HG02571 (cell line): ENCODE results near the gene EXD3.
A peak's percentile ranks its signal among the peaks of the same experiment; 100 is the strongest.

ENCODE experiments used
- ATAC-seq: cut with Tn5 transposase; IDR thresholded peaks from one replicate; pipeline ENCODE4 v1.9.1; 2021; ENCODE audit warnings: mild to moderate bottlenecking, moderate library complexity; ENCODE audit not compliant: unreplicated experiment

The EXD3 gene

DNA sequence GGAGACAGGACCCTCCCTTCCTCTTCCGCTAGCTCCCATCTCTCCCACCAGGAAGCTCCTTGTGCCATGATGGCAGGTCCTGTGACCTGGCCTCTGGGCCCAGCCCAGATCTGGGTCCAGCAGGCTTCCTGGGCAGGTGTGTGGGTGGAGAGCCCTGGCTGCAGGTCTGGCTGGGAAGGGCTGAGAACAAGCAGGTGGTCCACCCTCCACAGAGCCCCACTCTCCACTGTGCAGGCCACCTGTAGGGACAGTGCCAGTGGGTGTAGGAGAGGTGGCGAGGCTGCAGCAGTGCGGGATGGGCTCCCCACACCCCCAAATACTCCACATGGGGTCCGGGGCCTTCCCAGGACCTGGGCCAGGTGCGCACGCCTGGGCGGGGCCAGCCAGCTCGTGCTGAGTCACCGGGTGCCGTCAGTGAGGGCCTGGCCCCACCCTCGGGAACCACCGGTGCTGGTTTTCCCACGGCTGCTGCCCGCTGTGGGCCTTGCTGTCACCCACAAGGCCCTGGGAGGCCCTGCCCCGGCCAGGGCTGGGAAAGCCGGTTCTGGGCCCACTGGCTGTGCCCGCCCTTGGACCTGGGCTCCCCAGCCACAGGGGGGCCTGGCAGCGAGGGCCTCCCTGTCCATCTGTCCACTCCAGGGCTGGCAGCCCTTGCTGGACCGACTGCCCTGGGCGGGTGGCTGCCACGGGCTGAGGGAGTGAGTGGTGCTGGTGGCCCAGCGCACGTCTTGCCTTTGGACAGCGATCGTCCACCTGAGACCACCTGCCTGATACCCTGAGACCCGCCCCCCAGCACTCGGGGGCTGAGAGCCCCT, 111.6 kb downstream of the EXD3 start:
- no peak for ATAC-seq

DNA sequence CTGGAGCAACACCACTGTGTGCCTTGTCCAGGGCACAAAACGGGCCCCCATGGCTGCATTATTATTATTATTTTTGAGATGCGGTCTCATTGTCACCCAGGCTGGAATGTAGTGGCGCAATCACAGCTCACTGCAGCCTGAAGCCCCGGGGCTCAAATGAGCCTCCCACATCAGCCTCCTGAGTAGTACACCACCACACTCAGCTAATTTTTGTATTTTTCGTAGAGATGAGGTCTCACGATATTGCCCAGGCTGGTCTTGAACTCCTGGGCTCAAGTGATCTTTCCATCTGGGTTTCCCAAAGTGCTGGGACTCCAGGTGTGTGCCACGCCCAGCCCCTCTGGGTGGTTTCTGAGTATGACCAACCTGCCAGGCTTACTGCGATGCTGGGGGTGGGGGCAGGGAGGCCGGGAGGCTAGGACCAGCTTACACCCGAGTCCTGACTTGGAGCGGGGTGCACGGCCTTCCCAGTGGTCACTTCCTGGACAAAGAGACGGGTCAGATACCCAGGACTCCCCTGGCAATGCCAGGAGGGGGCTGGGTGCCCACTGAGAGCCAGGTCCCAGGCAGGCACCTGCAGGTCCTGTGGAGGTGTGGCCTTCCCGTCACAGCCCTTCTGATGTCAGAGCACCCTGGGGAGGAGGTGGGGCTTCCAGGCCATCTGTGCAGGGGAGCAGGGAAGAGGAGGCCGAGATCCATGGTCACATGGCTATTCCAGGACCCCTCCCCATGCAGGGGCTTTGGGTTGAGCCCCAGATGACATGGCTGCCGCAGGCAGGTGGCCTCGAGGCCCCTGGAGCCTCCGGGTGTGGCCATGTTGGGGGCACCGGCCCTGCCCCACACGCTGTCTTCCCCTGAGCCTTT, 112.5 kb downstream of the EXD3 start:
- no peak for ATAC-seq

DNA sequence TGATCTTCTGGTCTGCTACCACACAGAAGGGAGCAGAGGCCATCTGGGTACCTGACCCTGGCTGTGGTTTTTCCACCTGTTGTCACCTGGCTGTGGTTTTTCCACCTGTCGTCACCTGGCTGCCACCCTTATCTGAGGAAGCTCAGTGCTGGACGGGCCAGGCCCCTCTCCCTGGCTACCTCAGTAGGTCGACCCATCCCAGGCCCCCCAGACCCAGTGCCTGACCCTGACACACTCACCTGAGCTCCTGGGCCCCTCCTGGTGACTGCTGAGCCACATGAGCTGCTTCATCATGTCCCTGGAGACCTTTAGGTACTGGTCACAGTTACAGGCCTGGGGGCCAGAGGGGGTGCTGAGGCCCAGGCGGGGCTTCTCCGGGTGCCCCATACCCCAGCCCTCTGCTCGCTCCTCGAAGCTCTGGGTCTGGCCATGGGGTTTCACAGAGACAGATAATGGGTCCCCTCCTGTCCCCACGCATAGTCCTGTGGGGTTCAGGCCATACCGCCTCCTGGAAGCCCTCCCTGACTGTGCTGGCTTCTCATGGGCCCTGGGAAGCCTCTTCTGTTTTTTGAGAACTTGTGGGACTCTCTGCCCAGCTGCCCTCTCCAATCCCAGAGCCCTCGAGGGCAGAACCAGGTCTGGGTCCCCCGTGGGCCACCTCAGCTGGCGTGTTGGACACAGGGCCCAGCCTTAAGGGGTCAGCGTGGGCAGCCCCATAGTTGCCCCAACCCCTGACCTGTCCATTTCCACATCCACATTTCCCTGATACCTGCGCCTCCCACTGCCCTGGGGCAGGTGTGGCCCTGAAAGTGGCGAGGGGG, 113.4 kb downstream of the EXD3 start:
- ATAC-seq, result no peak

DNA sequence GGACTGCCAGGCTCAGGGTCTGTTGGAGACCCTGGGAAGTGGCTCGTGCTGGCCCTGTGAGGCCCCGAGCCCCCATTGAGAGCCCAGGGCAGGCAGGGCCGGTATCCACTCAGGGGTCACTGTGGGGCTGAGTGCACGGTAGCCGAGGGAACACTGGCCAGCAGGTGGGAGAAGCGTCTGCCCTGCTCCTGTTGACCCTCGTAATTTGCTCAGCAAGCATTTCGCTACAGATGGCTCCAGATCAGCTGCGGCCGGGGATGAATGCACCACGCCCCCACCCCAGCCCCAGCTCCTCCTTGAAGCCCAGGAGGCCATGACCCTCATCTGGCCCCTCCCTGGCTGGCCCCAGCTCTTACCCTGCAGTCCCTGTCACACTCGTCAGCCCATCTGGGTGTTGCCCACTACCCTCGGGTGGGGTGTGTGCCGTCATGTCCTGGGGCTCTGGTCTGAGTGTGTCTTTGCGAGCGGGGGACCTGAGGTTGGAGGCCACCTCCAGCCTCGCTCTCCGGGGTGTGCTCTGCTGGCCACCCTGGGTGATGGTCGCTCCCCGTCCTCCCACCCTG, 114.8 kb downstream of the EXD3 start:
- no peak for ATAC-seq

DNA sequence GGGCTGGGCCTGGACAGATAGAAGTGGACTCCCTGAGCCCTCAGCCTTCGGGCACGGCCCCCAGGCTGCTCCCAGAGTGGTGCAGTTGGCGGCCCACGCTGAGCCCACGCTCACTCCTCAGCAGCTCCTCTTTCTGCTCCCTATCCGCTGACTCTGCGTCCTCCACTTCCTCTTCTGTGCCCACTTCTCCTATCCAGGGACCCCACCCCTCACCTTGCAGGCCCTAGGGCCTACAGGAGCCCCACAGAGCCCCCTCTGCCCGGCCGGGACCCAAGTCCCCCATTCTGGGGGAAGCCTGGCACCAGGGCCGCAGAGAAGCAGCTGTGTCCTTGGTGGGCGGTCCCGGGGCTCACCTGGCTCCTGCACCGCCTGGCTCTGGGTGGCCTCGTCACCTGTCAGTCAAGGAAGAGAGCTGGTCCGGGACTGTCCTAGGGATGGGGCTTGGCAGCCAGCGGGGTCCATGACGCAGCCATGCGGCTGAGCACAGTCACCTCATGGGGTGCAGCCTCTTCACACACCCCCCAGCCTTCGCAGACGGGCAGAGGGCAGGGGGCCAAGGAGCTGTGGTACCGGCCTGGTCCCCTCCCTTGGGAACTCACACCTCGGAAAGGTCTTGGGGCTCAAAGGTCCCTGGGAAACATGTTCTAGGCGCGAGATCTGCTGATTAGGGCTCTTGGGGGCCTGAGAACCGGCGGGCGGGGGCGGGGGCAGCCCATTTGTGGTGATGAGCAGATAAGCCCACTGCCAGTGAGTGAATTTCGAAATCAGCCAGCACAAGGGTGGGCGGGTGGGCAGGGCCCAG, 115.5 kb downstream of the EXD3 start:
- ATAC-seq, result no peak

DNA sequence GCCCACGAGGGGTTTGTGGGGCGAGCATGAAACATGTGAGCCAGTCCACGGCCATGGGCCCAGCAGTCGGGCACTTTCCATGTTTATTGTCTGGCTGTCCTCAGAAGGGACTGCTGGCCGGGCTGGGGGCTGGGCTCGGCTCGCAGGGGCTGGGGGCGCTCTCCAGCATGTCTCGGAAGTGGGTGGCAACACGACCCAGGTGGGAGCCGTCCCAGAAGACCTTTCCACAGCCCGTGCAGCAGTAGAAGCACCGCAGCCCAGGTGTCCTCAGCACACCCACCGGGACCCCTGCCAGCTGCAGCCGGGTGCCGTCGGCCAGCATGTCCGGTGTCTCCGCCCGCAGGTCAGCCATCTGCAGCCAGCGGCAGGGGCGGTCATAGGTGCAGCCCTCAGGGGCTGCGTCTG, 116.1 kb downstream of the EXD3 start:
- no peak for ATAC-seq

DNA sequence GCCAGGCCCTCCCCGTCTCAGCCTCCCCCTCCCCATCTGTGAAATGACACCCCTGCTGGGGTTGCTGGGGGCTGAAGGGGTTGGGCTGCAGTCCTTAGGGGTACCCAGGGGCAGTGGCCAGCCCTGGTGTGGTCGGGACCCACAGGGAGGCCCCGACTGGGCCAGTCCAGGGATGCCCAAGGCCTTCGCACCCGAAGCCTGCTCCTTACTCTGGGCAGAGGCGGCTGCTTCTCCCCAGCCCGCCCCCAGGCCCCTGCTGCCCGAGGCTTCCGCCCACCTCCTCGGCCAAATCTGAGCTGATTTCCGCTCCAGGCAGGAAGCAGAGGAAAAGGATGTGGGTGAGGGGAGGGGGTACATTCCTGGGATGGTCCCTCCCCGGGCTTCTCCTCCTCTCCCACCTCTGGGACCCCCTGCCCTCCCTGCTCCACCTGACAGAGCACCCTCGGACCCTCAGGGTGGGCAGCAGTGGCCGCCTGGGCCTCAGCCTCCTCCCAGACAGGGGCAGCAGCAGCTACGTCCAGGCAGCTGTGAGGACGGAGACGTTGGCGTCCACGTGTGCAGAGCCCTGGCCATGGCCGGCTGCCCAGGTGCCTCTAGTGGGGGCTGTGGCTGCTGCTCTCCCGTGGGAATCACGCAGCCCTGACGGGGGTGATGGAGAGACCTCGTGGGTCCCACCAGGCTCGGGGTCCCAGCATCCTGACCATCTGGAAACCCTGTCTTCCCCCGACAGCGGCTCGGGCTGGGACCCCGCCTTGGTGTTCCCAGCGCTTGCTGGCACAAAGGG, 116.7 kb downstream of the EXD3 start:
- ATAC-seq, result no peak

DNA sequence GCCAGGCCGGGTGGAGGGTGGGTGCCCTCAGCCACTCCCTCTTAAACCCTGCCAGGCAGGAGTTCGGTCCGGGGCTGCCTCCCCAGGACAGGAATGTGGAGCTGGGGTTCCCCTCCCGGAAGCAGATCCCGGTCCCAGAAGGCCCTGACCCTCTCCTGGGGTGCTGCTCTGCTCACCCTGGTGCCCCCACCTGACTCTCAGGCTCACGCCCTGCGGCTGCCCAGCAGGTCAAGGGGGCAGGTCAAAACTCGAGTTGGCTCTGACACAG, 117.2 kb downstream of the EXD3 start:
- no peak for ATAC-seq

DNA sequence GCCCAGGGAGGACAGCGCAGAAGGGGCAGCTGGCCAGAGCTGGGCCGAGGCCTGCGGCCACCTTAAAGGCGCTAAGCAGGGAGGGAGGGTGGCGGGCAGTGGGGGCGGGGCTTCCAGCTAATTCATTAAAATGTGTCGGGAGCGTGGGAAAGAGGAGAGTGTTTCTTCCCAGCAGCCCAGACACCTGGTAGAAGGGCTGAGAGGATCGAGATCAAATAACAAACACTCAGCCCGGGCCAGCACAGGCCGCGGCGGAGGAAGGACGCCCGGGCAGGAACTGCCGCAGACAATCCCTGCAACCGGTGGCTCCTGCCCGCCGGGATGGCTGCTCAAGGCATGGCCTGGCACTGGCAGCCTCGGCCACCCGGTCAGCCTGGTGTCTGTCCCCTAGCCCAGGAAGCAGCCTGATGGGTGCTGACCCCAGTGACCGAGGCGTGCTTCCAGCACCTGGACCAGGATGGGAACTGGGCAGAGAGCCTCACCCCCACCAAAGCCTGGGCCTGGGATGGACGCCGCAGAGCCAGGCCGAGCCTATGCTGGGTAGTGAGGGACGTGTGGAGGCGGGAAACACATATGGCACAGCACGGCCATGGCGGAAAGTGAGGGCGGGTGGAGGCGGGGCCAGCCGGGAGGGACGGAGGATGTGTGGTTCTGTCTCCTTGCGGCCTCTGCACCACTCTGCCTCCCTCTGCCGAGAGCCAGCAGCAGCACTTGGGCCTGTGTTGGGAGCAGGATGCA, 117.7 kb downstream of the EXD3 start:
- ATAC-seq, result no peak

DNA sequence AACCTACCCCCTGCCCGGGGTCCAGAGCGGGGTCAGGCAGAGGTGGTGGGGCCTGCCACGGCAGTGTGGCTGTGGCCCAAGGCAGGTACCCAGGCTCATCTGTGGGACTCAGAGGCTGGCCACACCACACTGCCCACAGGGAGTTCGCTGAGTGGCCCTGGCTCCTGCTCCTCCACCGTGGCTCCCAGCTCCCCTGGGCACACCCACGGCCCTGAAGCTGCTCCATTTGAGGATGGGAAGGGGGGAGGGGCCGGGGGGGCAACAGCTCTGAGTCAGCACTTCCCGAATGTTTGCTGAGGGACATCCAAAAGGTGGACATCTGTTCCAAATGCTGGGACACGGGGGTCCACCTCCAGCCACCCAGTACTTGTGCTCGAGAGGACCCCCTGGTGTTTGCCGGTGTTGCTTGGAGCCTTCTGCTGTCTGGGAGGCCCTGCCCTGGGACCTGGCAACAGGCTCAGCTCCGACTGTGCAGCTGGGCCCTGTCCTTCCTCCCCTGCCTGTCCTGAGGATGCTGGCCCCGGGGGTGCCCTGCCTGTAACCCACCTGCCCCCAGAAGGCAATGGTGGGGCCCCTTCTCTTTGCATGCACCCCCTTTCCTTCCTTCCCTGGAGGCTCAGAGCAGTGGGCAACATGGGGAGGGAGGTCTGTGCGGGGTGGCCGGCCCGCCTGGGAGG, 118.4 kb downstream of the EXD3 start:
- no peak for ATAC-seq

DNA sequence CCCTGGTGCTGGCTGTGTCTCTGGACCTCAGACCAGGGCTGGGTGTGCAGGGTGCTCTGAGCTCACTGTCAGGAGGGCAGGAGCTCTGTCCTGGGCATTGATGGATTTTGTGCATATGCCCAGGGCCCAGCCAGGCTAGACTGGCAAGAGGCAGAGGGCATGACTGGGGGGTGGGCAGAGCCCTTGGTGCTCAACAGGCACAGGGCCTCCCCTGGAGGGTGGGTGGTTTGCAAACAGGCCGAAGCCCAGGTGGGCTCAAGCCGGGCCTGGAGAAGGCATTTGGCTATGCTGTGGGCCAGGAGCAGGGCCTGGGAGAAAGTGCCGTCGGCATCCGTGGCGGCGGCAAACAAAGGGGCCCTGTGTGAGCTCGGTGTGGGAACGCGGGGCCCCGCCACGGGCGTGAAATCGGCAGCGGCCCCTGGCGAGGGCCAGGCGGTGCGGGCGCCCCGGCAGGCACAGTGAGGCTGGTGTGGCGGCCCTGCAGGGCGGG, 119.0 kb downstream of the EXD3 start:
- ATAC-seq, result no peak

DNA sequence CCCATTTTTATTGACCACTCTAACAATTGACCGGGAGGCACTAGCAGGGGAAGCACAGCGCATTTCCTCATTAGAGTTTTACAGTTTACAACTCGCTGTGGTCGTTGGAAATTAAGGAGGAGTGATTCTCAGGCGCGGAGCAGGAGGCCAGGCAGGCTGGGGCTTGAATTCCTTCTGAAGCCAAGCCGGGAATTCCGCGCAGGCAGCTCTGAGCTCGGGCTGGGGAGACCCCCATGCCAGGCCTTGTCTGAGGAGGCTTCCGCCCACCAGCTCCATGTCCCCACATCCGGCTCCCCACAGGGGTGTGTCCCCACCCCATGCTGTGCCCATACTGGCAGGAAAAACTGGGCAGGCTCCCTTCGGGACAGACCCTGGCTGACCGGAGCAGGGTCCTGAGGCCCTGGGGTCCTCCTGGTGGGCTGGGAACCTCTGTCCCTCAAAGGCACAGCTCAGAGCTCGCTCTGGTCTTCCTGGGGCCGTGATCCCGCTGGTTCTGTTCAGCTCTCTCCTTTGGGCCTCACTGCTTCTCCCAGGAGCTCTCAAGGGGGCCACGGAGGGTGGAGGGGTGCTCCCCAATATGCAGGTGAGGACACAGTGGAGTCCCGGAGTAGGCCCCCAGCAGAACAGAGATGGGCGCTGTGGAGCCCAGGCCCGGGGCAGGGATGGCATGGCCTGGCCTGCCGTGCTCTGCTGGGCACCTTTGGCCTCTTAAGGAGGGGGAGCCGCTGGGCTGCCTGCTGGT, 119.6 kb downstream of the EXD3 start:
- ATAC-seq, result no peak

DNA sequence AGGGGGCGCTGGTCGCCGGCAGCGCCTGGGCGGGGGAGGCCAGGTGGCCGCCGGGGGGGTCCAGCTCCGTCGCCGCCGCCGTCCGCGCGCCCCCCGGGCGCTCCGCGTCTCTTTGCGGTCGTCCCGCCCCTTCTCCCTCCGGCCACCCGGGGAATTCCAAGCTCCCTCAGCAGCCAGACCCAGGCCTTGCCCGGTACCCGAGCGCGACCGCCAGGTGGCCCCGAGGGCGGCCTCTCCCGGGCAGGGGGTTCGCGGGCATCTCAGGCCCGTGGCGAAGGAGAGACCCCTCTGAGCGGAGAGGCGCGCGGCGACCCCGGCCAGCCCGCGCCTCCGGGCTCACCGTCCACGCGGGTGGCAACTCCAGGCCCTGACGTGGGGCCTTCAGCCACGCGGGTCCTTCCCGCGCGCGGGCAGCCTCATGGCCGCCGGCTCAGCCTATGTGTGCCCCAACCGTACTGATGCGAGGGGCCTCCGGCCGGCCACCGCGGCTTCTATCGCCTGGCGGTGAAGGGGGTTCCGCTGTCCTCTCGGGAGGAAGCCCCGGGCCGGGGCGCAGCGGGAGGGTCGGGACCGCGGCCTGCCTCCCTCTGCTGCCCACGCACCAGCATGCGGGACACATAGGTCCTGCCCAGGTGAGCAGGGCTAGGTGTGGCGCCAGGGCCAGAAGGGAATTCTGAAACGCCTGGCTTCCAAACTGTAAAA, 120.4 kb downstream of the EXD3 start:
- peak; percentile 41 for ATAC-seq

DNA sequence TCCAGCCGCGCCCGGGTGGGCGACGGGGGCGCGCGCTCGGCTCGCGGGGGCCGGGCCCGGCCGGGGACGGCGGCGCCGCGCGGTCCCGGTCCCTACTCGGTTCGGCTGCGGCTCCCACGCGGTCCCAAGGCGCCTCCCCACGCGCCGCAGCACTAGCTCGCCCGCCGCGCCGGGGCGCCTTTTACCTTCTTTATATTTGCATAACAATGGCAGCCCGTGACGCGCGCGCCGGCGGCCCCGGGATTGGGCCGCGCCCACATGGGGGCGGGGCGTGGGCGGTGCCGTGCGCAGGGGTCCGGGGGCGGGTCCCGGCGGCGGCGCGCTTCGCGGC, 120.9 kb downstream of the EXD3 start, which contains the start of gene NRARP:
Gene NRARP, minus strand, starts transcription at position 154 of the 331 bp plus-strand sequence. CDS start 343 bp downstream, outside the sequence.
- peak; percentile 69 for ATAC-seq

DNA sequence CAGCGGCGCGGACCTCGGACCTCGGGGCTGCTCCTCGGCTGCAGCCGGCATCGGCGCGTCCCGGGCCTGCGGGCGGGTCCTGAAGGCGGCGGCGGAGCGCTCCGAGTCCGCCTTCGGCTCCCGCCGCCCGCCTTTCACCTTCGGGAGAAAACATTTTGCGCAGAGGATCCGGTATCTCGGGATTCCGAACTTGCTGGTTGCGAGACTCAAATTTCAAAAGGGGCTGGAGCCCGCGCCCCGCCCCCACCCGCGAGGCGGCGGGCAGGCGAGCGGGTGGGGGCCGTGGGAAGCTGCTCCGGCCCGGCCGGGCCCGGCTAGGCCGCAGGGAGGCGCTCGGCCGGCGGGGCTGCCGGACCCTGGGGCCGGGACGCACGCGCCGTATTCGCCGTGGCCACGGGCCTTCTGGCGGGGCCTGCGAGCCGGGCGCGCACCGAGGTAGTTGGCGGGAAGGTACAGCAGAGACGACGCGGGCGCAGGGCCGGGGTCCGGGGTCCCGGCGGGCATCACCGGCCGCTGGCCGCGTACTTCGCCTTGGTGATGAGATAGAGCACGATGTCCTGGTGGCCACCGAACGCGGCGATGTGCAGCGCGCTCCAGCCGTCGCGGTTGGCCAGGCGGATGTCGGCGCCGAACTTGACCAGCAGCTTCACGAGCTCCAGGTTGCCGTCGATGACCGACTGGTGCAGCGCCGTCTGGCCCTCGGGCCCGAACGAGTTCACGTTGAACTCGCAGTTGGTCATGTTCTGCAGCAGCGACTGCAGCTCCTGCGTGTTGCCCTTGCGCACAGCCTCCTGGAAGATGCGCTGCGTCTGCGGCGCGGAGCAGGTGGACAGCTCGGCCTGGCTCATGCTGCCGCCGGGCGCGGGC, 121.6 kb downstream of the EXD3 start:
- peak; percentile 14 for ATAC-seq

DNA sequence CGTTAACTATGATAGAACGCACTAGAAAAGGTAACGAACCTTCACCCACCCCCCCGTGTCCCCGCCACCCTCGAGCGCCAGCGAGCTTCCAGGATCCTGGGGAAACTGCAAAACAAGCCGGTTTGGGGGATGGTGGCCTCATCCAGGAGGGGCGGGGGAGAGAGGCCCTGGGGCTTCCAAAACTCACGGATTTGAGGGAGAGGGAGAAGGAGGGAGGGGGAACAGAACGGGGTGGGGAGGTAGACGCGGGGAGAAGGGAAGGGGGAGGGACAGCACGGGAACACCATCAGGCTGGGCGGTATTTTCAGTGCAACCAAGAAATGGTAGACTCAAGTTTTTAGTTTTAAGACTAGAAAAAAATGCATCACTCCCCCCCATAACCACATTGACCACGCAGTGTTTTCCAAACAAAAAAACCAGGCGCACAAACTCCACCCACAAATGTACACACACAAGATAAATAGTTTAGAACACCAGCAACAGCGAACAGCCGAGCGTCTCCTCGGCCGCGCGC, 122.3 kb downstream of the EXD3 start:
- ATAC-seq, result no peak
